GM21423 (cell line): ENCODE measurements around the gene CMTM1.
"Not testable (repeated sequence)": the region's sequence is repeated elsewhere in the genome, so short reads cannot be mapped to it uniquely, and the experiment has no call there.

Experiments used
- ATAC-seq: cut with Tn5 transposase; IDR thresholded peaks from one replicate; pipeline ENCODE4 v1.9.1; 2021; ENCODE audit warnings: mild to moderate bottlenecking, moderate library complexity; ENCODE audit not compliant: unreplicated experiment

The CMTM1 gene

DNA sequence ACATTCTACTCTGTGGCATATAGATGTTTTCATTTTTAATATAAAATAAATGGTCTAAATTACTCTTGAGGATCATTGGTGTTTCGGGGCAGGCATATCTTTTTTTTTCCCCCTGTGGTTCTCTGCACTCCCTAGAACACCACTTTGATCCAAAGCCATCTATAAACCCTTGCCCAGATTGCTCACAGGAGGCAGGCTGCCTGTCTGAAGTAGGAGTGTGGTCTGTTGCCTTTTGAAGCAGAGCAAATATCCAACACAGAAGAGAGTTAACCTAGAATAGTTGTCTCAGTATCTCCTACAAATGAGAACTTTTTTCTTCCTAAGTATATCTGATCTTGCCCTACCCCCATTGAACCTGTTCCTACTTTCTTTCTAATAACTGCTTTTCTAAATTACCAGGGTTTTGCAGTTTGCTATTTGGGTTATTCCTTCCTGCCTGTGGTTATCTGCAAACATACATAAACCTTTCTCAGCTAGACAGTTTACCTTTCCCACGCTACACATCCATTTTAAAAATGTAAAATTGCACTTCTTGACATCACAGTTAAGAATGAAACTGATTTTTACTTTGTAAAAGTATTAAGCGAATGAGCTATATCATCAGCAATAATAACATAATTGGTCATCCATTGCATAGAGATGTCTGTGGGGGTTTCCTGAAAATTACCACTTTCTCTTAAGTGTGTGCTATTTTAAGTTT, 4.7 kb upstream of the CMTM1 start:
- ATAC-seq, result no peak

DNA sequence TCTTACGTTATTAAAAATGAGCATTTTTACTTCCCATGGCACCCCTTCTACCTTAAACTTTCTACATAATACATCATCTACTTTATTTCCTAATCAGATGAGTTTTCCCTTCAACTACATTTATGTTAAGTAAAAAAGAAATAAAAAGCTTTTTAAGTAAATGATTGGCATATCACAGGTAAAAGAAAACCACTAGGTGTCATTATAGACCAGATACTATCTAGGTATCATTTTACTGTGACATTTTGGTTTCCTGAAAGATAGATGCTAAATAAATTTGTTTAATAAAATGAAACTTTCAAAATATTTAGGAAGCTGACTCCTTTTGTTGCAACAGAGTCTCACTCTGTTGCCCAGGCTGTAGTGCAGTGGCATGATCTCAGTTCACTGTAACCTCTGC, 3.8 kb upstream of the CMTM1 start:
- ATAC-seq, result no peak

DNA sequence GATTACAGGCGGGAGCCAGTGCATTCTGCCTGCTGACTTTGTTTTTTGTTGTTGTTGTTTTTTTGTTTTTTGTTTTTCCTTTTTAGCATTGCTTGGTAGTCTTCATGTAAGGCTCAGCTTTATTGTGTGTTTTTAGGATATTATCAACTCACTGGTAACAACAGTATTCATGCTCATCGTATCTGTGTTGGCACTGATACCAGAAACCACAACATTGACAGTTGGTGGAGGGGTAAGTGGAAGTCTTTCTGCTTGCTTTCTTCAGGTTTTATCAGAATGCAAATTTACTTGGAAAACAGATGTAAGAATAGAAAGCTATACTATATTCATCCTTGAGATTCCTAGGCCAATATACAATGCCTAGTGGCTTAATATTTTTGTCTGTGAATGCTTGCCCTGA, 3.3 kb upstream of the CMTM1 start:
- ATAC-seq, result no peak

DNA sequence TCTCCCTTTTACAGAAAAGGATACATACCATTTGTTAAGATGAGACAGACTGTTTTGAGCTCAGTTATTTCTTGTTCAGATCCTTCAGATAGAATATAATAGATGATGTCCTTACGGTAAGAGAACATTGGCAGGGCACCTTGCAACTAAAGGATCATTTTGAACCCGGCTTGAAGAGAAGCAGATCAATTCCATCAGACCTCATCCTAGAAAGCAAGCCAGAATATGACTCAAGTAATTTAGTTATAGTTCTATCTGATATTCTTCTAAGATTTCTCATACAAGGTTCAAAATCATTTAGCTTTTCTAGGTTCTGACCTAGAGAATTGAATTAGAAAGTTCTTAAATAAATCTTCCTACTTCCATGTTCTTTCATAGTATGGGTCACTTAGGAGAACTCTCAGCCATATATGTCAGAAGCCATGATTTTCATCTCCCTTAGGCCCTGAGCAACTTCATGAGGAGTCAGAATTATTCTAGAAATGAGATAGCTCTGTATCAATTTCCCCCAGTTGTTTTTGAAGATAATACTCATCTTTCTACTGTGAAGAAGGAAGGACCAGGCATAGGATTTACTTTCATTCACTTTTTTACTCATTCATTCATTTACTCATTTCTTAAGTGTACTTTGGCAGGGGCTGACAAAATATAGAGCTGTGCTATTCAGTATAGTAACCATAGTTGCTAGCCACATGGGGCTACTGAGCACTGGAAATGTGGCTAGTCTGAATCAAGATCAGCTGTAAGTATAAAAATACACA, 2.5 kb upstream of the CMTM1 start:
- ATAC-seq, result no peak

DNA sequence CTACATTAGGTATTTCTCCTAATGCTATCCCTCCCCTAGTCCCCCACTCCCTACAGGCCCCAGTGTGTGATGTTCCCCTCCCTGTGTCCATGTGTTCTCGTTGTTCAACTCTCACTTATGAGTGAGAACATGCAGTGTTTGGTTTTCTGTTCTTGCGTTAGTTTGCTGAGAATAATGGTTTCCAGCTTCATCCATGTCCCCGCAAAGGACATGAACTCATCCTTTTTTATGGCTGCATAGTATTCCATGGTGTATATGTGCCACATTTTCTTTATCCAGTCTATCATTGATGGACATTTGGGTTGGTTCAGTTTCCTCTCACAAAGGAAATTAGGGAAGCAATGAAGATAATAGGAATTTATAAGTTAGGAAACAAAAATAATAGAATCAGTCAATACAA, 1.0 kb downstream of the CMTM1 start:
- ATAC-seq, result not testable (repeated sequence)

DNA sequence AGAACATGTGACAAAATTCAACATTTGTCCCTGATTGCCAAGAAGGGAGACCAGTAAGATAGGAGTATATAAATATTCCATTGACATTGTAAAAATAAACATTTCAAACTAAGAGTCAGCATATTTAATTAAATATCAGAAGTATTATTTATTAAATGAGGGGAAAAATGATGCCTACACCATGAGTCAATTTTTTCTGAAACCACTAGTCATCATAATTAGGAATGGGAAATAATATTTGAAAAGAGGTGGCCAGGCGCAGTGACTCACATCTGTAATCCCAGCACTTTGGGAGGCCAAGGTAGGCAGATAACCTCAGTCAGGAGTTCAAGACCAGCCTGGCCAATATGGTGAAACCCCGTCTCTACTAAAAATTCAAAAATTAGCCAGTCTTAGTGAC, 2.1 kb downstream of the CMTM1 start:
- no peak for ATAC-seq

DNA sequence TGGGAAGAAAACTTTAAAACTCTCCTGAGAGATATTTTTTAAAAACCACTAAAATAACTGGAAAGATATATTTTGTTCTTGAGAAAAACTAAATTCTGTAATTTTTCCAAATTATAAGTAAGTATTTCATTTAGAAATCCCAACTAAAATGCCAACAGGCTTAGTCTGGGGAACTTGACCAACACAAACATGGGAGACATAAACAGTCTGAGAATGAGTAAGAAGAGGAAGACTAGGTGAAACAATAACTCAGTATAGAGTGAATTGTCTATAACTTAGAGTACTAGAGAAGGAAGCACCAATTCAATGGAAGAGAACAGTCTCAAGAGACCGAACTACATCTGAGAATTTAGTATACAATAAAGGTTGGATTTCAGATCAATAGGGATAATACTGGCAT, 2.9 kb downstream of the CMTM1 start:
- no peak for ATAC-seq

DNA sequence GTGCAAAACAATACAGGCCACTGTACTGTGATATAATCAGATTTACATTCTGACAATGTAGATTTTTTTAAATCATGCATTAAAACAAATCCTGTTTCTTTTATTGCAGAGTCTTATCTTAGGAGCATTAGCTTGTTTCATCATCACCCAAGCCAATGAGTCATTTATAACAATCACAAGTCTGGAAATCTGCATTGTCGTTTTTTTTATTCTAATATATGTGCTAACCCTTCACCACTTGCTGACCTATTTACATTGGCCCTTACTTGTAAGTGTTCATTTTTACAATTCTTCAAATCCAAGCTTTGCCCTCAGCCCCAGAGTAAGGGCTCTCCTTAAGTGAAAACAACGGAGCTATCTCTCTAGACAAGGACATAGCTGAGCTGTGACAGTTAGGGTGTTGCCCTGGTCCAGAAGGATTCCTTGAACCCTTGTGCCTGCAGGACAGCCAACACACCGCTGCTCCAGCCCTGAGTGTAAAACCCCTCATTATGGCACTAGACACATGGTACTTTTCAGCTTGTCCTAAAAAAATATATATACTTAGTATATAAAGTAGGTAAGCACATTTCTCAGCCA, 3.7 kb downstream of the CMTM1 start:
- no peak for ATAC-seq

DNA sequence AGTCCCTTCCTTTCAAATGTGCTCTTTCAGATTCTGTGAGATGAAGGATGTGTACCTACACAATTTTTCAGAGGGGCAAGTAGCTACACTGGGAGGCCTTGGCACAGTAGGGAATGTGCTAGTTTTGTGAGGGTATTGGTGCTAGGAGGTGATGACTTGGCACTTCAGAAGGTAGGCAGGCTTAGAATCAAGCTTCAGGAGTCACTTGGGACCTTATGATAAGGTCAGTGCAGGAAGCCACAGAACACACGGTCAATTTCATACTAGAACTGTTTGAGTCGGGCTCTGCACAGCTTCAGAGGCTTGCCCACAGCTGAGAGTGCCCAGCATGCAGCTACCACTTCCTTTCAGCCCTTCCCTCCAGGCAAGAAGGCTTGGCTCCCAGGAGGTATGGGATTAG, 6.1 kb downstream of the CMTM1 start:
- ATAC-seq, result no peak

DNA sequence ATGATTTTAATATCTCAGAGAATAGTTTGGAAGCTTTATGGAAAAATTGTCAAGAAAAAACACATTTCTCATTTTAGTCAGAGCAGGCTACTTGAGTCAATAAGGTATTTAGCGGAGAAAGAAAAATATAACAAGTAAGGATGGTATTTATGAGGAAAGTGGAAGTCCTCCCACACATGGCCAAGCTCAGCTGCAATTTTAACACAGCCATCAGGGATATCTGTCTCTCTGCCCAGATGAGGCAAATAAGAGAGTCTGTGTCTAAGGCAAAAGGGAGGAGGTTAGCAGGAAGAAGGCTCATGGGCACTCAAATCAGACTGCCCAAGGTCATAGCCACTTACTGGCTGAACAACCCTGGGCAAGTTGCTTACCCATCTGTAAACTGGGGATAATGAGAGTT, 7.8 kb downstream of the CMTM1 start:
- no peak for ATAC-seq

DNA sequence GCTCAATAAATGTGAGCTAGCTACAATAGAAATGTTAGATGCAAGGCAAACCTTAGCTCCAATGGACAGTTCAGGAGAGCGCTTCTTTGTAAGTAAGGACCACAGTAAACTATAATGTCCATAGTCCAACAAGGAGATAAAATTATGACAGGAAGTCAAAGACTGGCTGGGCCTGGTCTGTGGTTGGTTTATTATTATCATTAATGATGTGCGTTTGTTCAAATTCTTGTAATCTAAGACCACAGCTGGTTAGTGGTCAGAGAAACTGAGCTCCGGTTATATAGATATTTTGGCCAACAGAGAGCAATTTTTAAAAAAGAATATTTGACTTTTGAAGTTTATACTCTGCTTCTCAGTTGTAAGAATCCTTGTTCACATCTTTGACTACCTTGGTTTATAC, 8.3 kb downstream of the CMTM1 start:
- ATAC-seq, result no peak

DNA sequence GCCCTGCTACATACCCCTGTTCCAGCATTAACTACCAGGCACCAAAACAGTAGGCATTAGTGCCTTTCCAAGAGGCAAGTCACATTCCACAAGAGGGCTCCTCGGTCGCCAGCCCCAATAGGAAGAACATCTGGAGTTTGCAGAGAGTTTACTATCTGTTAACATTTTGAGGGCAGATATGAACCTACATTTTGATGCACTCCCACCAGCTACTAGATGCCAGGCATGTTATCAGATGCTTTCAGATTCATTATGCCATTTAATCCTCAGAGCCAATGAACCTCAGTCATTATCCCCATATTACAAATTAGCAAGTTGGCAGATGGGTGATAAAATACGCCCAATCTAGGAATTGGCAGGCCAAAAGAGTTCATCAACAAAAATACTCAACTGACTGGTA, 8.8 kb downstream of the CMTM1 start:
- ATAC-seq, result no peak

DNA sequence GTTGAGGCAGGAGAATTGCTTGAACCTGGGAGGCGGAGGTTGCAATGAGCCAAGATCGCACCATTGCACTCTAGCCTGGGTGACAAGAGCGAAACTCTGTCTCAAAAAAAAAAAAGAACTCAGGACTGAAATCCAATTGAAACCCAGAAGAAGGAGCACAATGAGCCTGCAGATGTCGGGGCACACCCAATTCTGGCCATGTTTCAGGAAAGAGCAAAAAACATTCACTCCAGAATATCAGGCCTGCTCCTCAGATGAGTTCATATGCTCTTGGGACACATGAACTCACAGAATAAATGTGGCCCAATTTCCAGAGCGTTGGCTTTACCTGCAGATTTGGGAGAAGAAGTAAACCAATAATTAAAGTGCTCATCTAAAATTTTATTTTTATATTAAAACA, 10.1 kb downstream of the CMTM1 start:
- ATAC-seq, result no peak

DNA sequence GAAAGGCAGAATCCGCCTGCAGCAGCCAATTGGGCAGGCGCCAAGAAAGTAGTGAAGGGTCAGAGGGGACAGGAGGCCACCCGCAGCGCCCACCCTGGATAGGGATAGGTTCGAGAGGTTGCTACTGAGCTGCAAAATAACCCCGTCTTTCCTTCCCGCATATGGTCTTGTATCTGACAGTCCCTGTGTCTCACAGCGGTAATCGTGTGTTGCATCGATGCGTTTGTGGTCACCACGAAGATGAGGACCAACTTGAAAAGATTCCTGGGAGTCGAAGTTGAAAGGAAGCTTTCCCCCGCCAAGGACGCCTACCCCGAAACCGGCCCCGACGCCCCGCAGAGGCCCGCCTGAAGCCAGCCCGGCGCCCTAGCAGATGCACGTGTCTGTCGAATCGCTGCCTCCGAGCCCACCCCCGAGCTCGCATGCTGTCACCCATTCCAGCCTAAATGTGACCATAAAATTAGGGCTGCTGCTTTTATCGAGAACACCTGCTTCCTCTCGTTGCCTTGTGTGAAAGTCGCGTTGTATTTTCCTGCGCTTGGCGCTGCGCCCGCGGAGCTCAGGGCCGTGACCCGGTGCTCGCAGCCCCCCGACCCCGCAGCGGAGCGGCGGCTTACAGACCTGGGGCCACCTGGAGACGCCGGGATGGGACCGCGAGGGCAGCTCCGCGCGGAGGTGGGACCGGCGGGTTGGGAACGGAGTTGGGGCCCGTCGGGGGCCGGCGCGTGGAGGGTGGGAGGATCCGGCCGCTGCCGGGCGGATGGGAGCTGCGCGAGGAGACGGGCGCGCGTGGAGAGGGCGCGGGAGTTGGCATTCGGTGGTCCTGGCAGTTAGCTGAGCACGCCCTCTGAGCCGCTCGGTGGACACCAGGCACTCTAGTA, 12.7 kb downstream of the CMTM1 start, which contains the start of gene CMTM2:
Gene CMTM2, plus strand, starts transcription at position 813 of the 881 bp plus-strand sequence. CDS start 145 bp downstream, outside the sequence.
- ATAC-seq, result no peak

DNA sequence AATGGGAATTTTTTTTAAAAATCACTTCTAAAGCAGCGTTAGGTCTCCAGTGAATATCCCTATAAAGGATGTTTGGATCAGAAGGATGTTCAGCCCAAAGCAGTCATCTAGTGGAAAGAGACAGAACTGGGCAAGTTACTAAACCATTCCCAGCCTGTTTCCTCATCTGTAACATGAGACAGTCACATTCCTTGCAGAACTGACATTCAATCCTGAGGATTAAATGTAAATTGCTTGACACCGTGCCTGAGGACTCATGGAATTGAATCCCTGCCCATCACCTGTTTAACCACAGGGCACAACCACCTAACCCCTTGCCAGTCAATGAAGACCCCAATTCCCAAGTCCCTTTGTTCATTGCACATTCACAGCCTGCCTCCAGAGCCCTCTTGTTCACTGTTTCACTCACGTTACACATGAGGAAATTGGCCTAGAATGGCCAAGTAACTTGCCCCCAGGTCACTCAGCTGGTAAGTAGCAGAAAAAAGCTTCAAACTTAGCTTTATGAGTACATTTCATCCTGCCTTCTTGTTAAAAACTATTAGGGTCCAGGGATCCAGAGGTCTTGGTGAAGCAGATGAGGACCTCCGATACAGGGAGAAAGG, 14.5 kb downstream of the CMTM1 start:
- no peak for ATAC-seq

DNA sequence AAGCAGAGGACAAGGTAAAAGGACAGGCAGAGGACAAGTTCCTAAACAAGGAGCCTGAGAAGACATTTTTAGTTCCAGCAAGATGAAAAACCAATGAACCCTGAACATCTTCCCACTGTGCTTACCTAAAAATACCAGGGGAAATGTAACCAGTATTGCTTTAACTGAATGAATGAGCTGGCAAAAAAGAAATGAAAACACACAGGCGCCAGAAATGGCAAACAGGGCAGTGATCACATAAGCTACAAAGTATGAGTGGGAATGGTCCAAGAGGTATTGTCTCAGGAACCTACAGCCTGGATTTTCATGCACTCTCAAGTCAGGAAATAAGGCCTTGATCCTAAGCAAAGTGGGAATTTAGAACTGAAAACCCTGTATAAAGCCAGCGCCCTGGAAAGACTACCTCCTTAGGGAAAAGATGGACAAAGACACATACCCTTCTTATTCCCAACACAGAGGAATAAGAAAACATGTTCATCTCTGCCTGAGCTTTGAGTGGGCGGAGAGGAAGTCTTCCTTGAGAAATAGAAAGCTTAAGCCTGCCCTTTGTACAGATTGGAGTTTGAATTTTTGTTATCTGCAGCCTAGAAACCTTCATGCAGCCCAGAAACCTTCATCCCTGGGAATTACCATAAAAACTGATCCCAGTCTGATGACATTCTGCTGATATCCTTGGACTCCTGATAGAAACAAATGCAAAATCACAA, 15.2 kb downstream of the CMTM1 start:
- ATAC-seq, result no peak

DNA sequence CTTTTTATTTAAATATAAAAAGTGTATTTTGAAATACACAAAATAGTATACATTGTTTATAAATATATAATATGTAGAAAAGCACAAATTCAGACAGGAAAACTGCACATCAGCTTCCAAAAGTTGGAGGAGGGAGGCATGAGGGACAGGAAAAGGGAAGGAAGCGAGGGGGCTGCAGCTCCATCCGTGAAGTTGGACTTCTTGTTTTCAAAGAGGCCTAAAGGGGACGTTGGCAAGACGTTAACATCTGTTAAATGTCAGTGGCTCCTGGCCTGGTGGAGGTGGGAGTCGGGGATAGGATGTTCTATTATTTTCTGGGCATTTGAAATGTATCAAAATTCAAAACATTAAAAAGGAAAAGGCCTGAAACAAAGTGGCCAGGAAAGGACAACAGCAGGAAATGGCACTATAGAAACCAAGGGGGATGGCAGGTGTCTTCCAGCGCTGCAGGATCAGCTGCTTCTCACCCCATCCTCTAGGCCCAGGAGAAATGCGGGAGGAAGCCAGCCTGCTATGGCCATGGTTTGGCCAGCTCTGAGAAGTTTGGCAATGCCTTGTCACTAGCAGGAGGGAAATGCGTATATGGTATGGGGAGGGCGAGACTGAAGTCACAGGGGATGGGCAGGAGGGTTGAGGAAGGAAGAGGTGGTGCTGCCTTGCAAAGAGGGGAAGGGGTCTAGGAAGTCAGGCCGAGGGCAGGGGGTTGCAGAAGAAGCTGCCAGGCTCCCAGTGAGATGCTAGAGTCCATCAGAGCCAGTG, 19.4 kb downstream of the CMTM1 start:
- no peak for ATAC-seq

DNA sequence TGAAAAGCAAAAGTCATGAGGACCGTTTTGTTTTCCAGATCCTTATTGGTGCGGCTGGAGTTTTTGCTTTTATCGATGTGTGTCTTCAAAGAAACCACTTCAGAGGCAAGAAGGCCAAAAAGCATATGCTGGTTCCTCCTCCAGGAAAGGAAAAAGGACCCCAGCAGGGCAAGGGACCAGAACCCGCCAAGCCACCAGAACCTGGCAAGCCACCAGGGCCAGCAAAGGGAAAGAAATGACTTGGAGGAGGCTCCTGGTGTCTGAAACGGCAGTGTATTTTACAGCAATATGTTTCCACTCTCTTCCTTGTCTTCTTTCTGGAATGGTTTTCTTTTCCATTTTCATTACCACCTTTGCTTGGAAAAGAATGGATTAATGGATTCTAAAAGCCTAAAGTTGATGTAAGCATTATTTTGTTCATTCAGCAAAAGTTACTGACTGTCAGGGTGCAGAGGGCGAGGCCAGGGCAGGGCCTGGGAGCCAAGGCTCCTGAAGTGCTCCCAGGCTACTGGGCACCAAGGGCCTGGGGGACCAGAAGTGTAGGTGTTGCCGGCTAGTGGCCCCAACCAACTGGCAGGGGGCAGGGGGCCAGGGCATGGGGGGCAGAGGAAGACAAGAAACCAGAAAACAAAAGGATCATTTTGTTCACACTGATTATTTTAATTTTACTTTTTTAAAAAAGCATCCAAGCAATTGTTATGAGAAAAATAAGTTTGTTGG, 21.8 kb downstream of the CMTM1 start:
- no peak for ATAC-seq
